Neural cell (in vitro differentiated cells): Measurements from ENCODE around the gene GATA2.

Experiments
- CTCF ChIP-seq: fragments of 450-650 bp; IDR thresholded peaks from 2 replicates; pipeline ENCODE4 v1.5.1; 2014; ENCODE audit warnings: antibody characterized with exemption, mild to moderate bottlenecking, moderate library complexity; ENCODE audit not compliant: poor library complexity, severe bottlenecking
- EP300 ChIP-seq: fragments of 450-650 bp; conservative IDR thresholded peaks from 2 replicates; pipeline ENCODE4 v1.6.1; 2014; ENCODE audit warnings: antibody characterized with exemption, mild to moderate bottlenecking, moderate library complexity; ENCODE audit not compliant: poor library complexity, severe bottlenecking
- EZH2 ChIP-seq: fragments of 200-600, 300-800 bp; shearing (Covaris generic), sonication (generic); IDR thresholded peaks from 2 replicates; pipeline ENCODE4 v1.6.1; 2014; ENCODE audit warnings: antibody characterized with exemption, low read length, borderline replicate concordance, mild to moderate bottlenecking; ENCODE audit not compliant: insufficient read depth, poor library complexity, severe bottlenecking
- POLR2AphosphoS5 ChIP-seq: IDR thresholded peaks from 2 replicates; pipeline ENCODE4 v1.6.1; 2012
- RAD21 ChIP-seq: fragments of 450-650 bp; conservative IDR thresholded peaks from 2 replicates; pipeline ENCODE4 v1.6.1; 2014; ENCODE audit warnings: antibody characterized with exemption, mild to moderate bottlenecking, moderate library complexity
- REST ChIP-seq: IDR thresholded peaks from 2 replicates; pipeline ENCODE4 v1.6.1; 2012; ENCODE audit warnings: borderline replicate concordance
- SMC3 ChIP-seq: fragments of 450-650 bp; conservative IDR thresholded peaks from 2 replicates; pipeline ENCODE4 v1.6.1; 2014; ENCODE audit warnings: antibody characterized with exemption, mild to moderate bottlenecking, moderate library complexity; ENCODE audit not compliant: poor library complexity
- TAF1 ChIP-seq: IDR thresholded peaks from 2 replicates; pipeline ENCODE4 v1.6.1; 2012; ENCODE audit warnings: low read depth

GRCh38 chr3:128449111-128449638, 43.8 kb downstream of the GATA2 start:
- TF ChIP-seq CTCF (no peak), EZH2 (no peak), POLR2AphosphoS5 (no peak), EP300 (no peak), SMC3 (no peak), RAD21 (no peak), REST (no peak), TAF1 (no peak)
